ENCODE results near the gene SCYL2.
"Not testable (repeated sequence)": the region's sequence is repeated elsewhere in the genome, so short reads cannot be mapped to it uniquely, and the experiment has no call there.

The SCYL2 gene

GRCh38 chr12:100337299-100337698, 70.3 kb downstream of the SCYL2 start:
- Histone ChIP-seq H3K4me1 (no peaks in the 10 kb centered on the region), H3K27me3 (no peaks in the 10 kb centered on the region), H3K27ac (no peak overlapping the region), H3K4me3 (no peak overlapping the region), H3K9me3 (no peaks in the 10 kb centered on the region), H3K36me3 (peaks cover 54 to 65% (median 59%) of the 10 kb centered on the region in 3 donors)
- TF ChIP-seq, protein P1, sequence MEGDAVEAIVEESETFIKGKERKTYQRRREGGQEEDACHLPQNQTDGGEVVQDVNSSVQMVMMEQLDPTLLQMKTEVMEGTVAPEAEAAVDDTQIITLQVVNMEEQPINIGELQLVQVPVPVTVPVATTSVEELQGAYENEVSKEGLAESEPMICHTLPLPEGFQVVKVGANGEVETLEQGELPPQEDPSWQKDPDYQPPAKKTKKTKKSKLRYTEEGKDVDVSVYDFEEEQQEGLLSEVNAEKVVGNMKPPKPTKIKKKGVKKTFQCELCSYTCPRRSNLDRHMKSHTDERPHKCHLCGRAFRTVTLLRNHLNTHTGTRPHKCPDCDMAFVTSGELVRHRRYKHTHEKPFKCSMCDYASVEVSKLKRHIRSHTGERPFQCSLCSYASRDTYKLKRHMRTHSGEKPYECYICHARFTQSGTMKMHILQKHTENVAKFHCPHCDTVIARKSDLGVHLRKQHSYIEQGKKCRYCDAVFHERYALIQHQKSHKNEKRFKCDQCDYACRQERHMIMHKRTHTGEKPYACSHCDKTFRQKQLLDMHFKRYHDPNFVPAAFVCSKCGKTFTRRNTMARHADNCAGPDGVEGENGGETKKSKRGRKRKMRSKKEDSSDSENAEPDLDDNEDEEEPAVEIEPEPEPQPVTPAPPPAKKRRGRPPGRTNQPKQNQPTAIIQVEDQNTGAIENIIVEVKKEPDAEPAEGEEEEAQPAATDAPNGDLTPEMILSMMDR (IDR thresholded peaks at IDR 0.05) = no peak
- no peak for DNase-seq
- intact Hi-C loops (cut with DNase I; ENCODE audit: low total_unique reads) = no loop called here

DNA sequence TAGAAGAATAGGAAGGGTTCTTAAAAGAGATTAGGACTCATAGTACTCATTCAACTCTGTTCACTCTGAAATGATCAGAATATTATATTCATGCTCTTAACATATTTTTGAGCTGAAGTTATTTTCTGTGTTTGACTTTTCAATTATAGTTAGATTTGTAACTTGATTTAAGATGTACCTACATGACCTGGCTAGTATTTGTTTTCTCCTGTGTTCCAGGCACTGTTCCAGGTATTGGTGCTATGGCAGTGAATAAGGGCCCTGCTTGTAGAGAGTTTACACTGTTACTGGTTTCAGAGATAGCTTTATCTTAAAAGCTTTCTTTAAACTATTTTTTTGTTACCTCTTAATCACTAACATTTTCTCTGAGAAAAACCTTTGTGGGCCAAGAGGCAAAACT, 70.8 kb downstream of the SCYL2 start:
- Histone ChIP-seq H3K36me3 (peaks cover 55 to 63% (median 59%) of the 10 kb centered on the region in 3 donors), H3K4me1 (no peaks in the 10 kb centered on the region), H3K4me3 (no peak overlapping the region), H3K27me3 (no peaks in the 10 kb centered on the region), H3K27ac (no peak overlapping the region), H3K9me3 (no peaks in the 10 kb centered on the region)
- DNase-seq = no peak
- TF ChIP-seq, protein P1 (IDR thresholded peaks at IDR 0.05) = no peak
- intact Hi-C loops (cut with DNase I; ENCODE audit: low total_unique reads) = no loop called here

DNA sequence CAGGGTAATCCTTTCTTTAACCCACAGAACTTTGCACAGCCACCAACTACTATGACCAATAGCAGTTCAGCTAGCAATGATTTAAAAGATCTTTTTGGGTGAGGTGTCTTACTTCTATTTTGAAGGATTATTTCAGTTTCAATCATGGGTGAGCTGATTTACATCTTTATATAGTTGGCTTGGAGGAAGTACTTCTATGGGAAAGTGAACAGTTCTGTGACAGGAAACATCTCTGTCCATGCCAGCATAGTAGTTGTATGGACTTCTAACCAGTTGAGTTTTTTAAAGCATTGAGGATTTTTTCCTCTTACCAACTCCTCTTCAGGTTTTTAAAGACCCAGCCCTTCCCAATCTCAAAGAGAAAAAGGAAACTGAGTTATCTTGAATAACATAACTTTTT, 72.1 kb downstream of the SCYL2 start:
- intact Hi-C loops (cut with DNase I; ENCODE audit: low total_unique reads) = no loop called here
- H3K36me3 ChIP-seq = peaks cover 48 to 57% (median 52%) of the 10 kb centered on the region in 3 donors

DNA sequence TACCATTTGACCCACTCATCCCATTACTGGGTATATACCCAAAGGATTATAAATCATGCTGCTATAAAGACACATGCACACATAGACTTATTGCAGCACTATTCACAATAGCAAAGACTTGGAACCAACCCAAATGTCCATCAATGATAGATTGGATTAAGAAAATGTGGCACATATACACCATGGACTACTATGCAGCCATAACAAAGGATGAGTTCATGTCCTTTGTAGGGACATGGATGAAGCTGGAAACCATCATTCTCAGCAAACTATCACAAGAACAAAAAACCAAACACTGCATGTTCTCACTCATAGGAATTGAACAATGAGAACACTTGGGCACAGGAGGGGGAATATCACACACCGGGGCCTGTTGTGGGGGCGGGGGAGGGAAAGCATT, 75.9 kb downstream of the SCYL2 start:
- H3K4me1 ChIP-seq; intact Hi-C loops (cut with DNase I; ENCODE audit: low total_unique reads); H3K9me3 ChIP-seq; H3K27ac ChIP-seq; DNase-seq; H3K27me3 ChIP-seq; H3K4me3 ChIP-seq: not testable (repeated sequence)
- H3K36me3 ChIP-seq = peaks cover 18 to 31% (median 26%) of the 10 kb centered on the region in 3 donors

More for the DNA sequence above, 72.1 kb downstream of the SCYL2 start:
- Histone ChIP-seq H3K9me3 (no peaks in the 10 kb centered on the region), H3K27me3 (no peaks in the 10 kb centered on the region), H3K27ac (no peak overlapping the region), H3K4me1 (no peaks in the 10 kb centered on the region), H3K4me3 (no peak overlapping the region)
- DNase-seq = no peak
- TF ChIP-seq, protein P1 (IDR thresholded peaks at IDR 0.05) = no peak

- H3K36me3 ChIP-seq = peaks cover 5 to 16% (median 15%) of the 10 kb centered on the region in 3 donors
- H3K9me3 ChIP-seq; H3K4me3 ChIP-seq; H3K27me3 ChIP-seq; H3K4me1 ChIP-seq; intact Hi-C loops (cut with DNase I; ENCODE audit: low total_unique reads); DNase-seq; H3K27ac ChIP-seq: not testable (repeated sequence)
Observed at GRCh38 chr12:100344351-100344750, 77.4 kb downstream of the SCYL2 start.

GRCh38 chr12:100345020-100345767, 78.2 kb downstream of the SCYL2 start:
- intact Hi-C loops (cut with DNase I; ENCODE audit: low total_unique reads) = no loop called here
- H3K27ac ChIP-seq = no peak overlapping the region
- H3K4me3 ChIP-seq = no peak overlapping the region
- TF ChIP-seq, protein P1 (IDR thresholded peaks at IDR 0.05) = no peak
- H3K36me3 ChIP-seq = peaks cover 0 to 11% (median 9%) of the 10 kb centered on the region in 3 donors
- H3K4me1 ChIP-seq = no peaks in the 10 kb centered on the region
- no peak for DNase-seq
- H3K9me3 ChIP-seq = no peaks in the 10 kb centered on the region
- H3K27me3 ChIP-seq = no peaks in the 10 kb centered on the region
